K562 (cell line): ENCODE measurements around the gene TAF10. TPM values are rescaled to one million over a fixed set of nuclear protein-coding genes. Genes with fewer than 3 reads are reported as not detected.

Experiments
- ADNP ChIP-seq: fragments of 200-800 bp; sonication (Bioruptor generic); IDR thresholded peaks from 2 replicates; pipeline ENCODE4 v1.6.1; 2016; ENCODE audit warnings: missing genetic modification characterization, missing compliant biosample characterization
- ARID3B ChIP-seq: fragments of 250-450 bp; sonication (Bioruptor Pico); IDR thresholded peaks from 2 replicates; pipeline ENCODE4 v1.4.0; 2020; ENCODE audit warnings: borderline replicate concordance
- CBFA2T2 ChIP-seq: fragments of 450-650 bp; conservative IDR thresholded peaks from 2 replicates; pipeline ENCODE4 v1.6.1; 2017; ENCODE audit warnings: mild to moderate bottlenecking
- CHCHD3 ChIP-seq: fragments of 250-450 bp; sonication (Bioruptor Pico); IDR thresholded peaks from 2 replicates; pipeline ENCODE4 v2.1.2; 2022; ENCODE audit warnings: mild to moderate bottlenecking
- FOXK2 ChIP-seq, 2 experiments: fragments of 450-650 bp; IDR thresholded peaks in 1 of 2; conservative IDR thresholded peaks in 1 of 2; 2 replicates each; pipeline ENCODE4 v1.6.1; 2016; ENCODE audit warnings: low read depth in 2 of 2, mild to moderate bottlenecking in 1 of 2
- HBP1 ChIP-seq: fragments of 450-650 bp; formaldehyde crosslinking; IDR thresholded peaks from 2 replicates; pipeline ENCODE4 v1.4.0; 2022; ENCODE audit warnings: missing genetic modification characterization
- HMG20B ChIP-seq: fragments of 250-450 bp; sonication (Bioruptor Pico); IDR thresholded peaks from 2 replicates; pipeline ENCODE4 v1.5.0; 2021; ENCODE audit warnings: mild to moderate bottlenecking
- NR2C2 ChIP-seq, 2 experiments: fragments of 200-800 bp in 1 of 2; sonication (Bioruptor generic) in 1 of 2; sonication (generic) in 1 of 2; formaldehyde crosslinking in 1 of 2; IDR thresholded peaks; 2 replicates each; pipeline versions ENCODE4 v1.6.1 to v1.8.0; 2016 to 2022; ENCODE audit warnings: mild to moderate bottlenecking in 1 of 2, missing compliant biosample characterization in 1 of 2, missing genetic modification characterization in 1 of 2, missing genetic modification reagents in 1 of 2
- RBM14 ChIP-seq: fragments of 200-400 bp; formaldehyde crosslinking; IDR thresholded peaks from 2 replicates; pipeline ENCODE4 v1.6.1; 2018; ENCODE audit warnings: low read depth, mild to moderate bottlenecking, low read length, moderate library complexity, borderline replicate concordance; ENCODE audit not compliant: insufficient read depth
- RBM34 ChIP-seq: fragments of 200-400 bp; formaldehyde crosslinking; IDR thresholded peaks from 2 replicates; pipeline ENCODE4 v1.6.1; 2018; ENCODE audit warnings: low read length, borderline replicate concordance; ENCODE audit not compliant: insufficient read depth
- TAL1 ChIP-seq: fragments of 450-650 bp; IDR thresholded peaks from 2 replicates; pipeline ENCODE4 v1.6.1; 2016; ENCODE audit warnings: mild to moderate bottlenecking
- TRIM25 ChIP-seq: fragments of 450-650 bp; IDR thresholded peaks from 2 replicates; pipeline ENCODE4 v1.7.0; 2016; ENCODE audit warnings: borderline replicate concordance
- USF2 ChIP-seq: sonication (generic); formaldehyde crosslinking; IDR thresholded peaks from 2 replicates; pipeline ENCODE4 v1.5.0; 2020; ENCODE audit warnings: missing genetic modification reagents
- ZBTB1 ChIP-seq: sonication (generic); formaldehyde crosslinking; IDR thresholded peaks from 2 replicates; pipeline ENCODE4 v1.8.1; 2023; ENCODE audit warnings: missing genetic modification reagents, low read depth, mild to moderate bottlenecking, borderline replicate concordance
- ZBTB5 ChIP-seq: fragments of 450-650 bp; IDR thresholded peaks from 2 replicates; pipeline ENCODE4 v1.6.1; 2017; ENCODE audit warnings: antibody characterized with exemption
- ZNF133 ChIP-seq: fragments of 250-450 bp; sonication (Bioruptor Pico); IDR thresholded peaks from 2 replicates; pipeline ENCODE4 v1.4.0; 2020; ENCODE audit warnings: mild to moderate bottlenecking
- ZNF175 ChIP-seq: fragments of 200-800 bp; sonication (Bioruptor generic); IDR thresholded peaks from 2 replicates; pipeline ENCODE4 v1.6.1; 2016; ENCODE audit warnings: low read depth, mild to moderate bottlenecking, missing genetic modification characterization, missing compliant biosample characterization
- ZNF274 ChIP-seq: IDR thresholded peaks from 2 replicates; pipeline ENCODE4 v1.6.1; 2011; ENCODE audit warnings: low read depth, mild to moderate bottlenecking, low read length, moderate library complexity, borderline replicate concordance
- ZNF3 ChIP-seq: fragments of 250-450 bp; sonication (Bioruptor Pico); IDR thresholded peaks from 2 replicates; pipeline ENCODE4 v1.5.0; 2021; ENCODE audit warnings: mild to moderate bottlenecking, moderate library complexity
- polyA plus RNA-seq, 8 experiments: library from polyadenylated mRNA; depleted of rRNA in 4 of 8; stranded (reverse) in 5 of 8; unstranded in 3 of 8; fragments of >200 nt; fragmentation: Nextera tagmentation in 2 of 8; fragmentation: Illumina TruSeq in 1 of 8; extraction: Ambion mirVana in 2 of 8; extraction: Trizol in 1 of 8; gene quantifications; 2 replicates each; pipeline versions ENCODE4 v1.2.1 to v1.2.3, GENCODE V29; 2011 to 2014; ENCODE audit warnings: inconsistent platforms in 1 of 8, missing spikeins in 1 of 8
- total RNA-seq, 7 experiments: library from RNA; depleted of rRNA in 6 of 7; stranded (reverse); fragments of >200 nt in 6 of 7; fragmentation: Illumina TruSeq in 2 of 7; extraction: Trizol in 2 of 7; gene quantifications; 2 replicates each; pipeline versions ENCODE4 v1.2.1 to v1.2.3, GENCODE V29; 2011 to 2021; ENCODE audit warnings: low replicate concordance in 1 of 7

Gene TAF10
- total and polyA plus RNA-seq, 9 of the 15 experiments (the other 6 are each of a cell fraction or from before 2014, with no cell fraction given), result 19.5 to 197 (median 121) TPM

- TF ChIP-seq NR2C2 (CRISPR knock-in tag; IDR thresholded peaks at IDR 0.05) (peak; percentile 61; the same call in 1 of the 2 replicates), NR2C2 (tag; IDR thresholded peaks at IDR 0.05) (no peak), ZNF274 (no peak), CBFA2T2 (no peak), USF2 (CRISPR knock-in tag) (no peak), HBP1 (CRISPR knock-in tag) (no peak), ZNF133 (CRISPR knock-in tag) (no peak), RBM14 (no peak), ZNF175 (no peak), HMG20B (CRISPR knock-in tag) (0 out of 2 replicates have a peak, but pooled peaks have one; percentile 49), TRIM25 (no peak), RBM34 (no peak), FOXK2 (conservative IDR thresholded peaks at IDR 0.05 in 1 of 2, IDR thresholded peaks at IDR 0.05 in 1 of 2; ENCODE audit: low read depth in 2 of 2) (no peak), ZNF3 (CRISPR knock-in tag) (0 out of 2 replicates have a peak, but pooled peaks have one; percentile 45), TAL1 (no peak), ADNP (tag) (no peak), CHCHD3 (CRISPR knock-in tag) (no peak), ZBTB1 (CRISPR knock-in tag) (no peak), ARID3B (no peak), ZBTB5 (no peak)
Observed at GRCh38 chr11:6611092-6611962, 689 bp downstream of the TAF10 start (continued).
